Neural cell (in vitro differentiated cells): Measurements from ENCODE around the gene BRD3. TPM values are rescaled to one million over a fixed set of nuclear protein-coding genes. Genes with fewer than 3 reads are reported as not detected.

Experiments used
- H2AFZ ChIP-seq: fragments of 200-600, 300-800 bp; sonication (generic), shearing (Covaris generic); 2 replicates; pipeline ENCODE4 v1.6.0; 2014; ENCODE audit warnings: low read depth, mild to moderate bottlenecking, antibody characterized with exemption, low read length, moderate library complexity
- H3F3A ChIP-seq: fragments of 200-600 bp; shearing (Covaris generic); 2 replicates; pipeline ENCODE4 v1.6.1; 2016; ENCODE audit warnings: mild to moderate bottlenecking, moderate library complexity, mixed read lengths, antibody characterized with exemption, low read length; ENCODE audit not compliant: insufficient read depth, poor library complexity, severe bottlenecking
- H3K27ac ChIP-seq: fragments of 200-600, 300-800 bp; sonication (generic), shearing (Covaris generic); 2 replicates; pipeline ENCODE4 v1.5.1; 2014; ENCODE audit warnings: mild to moderate bottlenecking, low read length, moderate library complexity
- H3K27me3 ChIP-seq: fragments of 300-800, 200-600 bp; sonication (generic), shearing (Covaris generic); 2 replicates; pipeline ENCODE4 v1.6.0; 2014; ENCODE audit warnings: mild to moderate bottlenecking, low read depth, low read length, moderate library complexity; ENCODE audit not compliant: insufficient read depth
- H3K36me3 ChIP-seq: fragments of 300-800, 200-600 bp; sonication (generic), shearing (Covaris generic); 2 replicates; pipeline ENCODE4 v1.5.1; 2014; ENCODE audit warnings: mild to moderate bottlenecking, antibody characterized with exemption, low read length, moderate library complexity; ENCODE audit not compliant: insufficient read depth
- H3K4me2 ChIP-seq: fragments of 300-800, 200-600 bp; sonication (generic), shearing (Covaris generic); 2 replicates; pipeline ENCODE4 v1.6.0; 2014; ENCODE audit warnings: mild to moderate bottlenecking, low read length
- H3K4me3 ChIP-seq: fragments of 300-800, 200-600 bp; sonication (generic), shearing (Covaris generic); 2 replicates; pipeline ENCODE4 v1.5.1; 2014; ENCODE audit warnings: mild to moderate bottlenecking, low read length, moderate library complexity
- H3K79me2 ChIP-seq: fragments of 200-600 bp; shearing (Covaris generic); replicated peaks from 2 replicates; pipeline ENCODE4 v1.6.0; 2014; ENCODE audit warnings: mild to moderate bottlenecking, low read length, moderate library complexity; ENCODE audit not compliant: insufficient read depth
- H3K9ac ChIP-seq: fragments of 300-800, 200-600 bp; sonication (generic), shearing (Covaris generic); 2 replicates; pipeline ENCODE4 v1.6.1; 2016; ENCODE audit warnings: mild to moderate bottlenecking, low read length, mixed read lengths
- H3K9me2 ChIP-seq: fragments of 200-600 bp; shearing (Covaris generic); 2 replicates; pipeline ENCODE4 v1.6.1; 2016; ENCODE audit warnings: mild to moderate bottlenecking, low read length, mixed read lengths; ENCODE audit not compliant: insufficient read depth
- H3K9me3 ChIP-seq: fragments of 200-600, 300-800 bp; sonication (generic), shearing (Covaris generic); 2 replicates; pipeline ENCODE4 v1.6.1; 2016; ENCODE audit warnings: mild to moderate bottlenecking, mixed run types, low read length, moderate library complexity, mixed read lengths
- H4K20me1 ChIP-seq: fragments of 200-600 bp; shearing (Covaris generic); 2 replicates; pipeline ENCODE4 v1.6.1; 2016; ENCODE audit warnings: mild to moderate bottlenecking, mixed run types; ENCODE audit not compliant: insufficient read depth
- EP300 ChIP-seq: fragments of 450-650 bp; conservative IDR thresholded peaks from 2 replicates; pipeline ENCODE4 v1.6.1; 2014; ENCODE audit warnings: antibody characterized with exemption, mild to moderate bottlenecking, moderate library complexity; ENCODE audit not compliant: poor library complexity, severe bottlenecking
- EZH2 ChIP-seq: fragments of 200-600, 300-800 bp; shearing (Covaris generic), sonication (generic); IDR thresholded peaks from 2 replicates; pipeline ENCODE4 v1.6.1; 2014; ENCODE audit warnings: antibody characterized with exemption, low read length, borderline replicate concordance, mild to moderate bottlenecking; ENCODE audit not compliant: insufficient read depth, poor library complexity, severe bottlenecking
- MXI1 ChIP-seq: fragments of 450-650 bp; conservative IDR thresholded peaks from 2 replicates; pipeline ENCODE4 v1.6.1; 2014; ENCODE audit warnings: antibody characterized with exemption, mild to moderate bottlenecking; ENCODE audit not compliant: poor library complexity, severe bottlenecking
- POLR2AphosphoS5 ChIP-seq: IDR thresholded peaks from 2 replicates; pipeline ENCODE4 v1.6.1; 2012
- RAD21 ChIP-seq: fragments of 450-650 bp; conservative IDR thresholded peaks from 2 replicates; pipeline ENCODE4 v1.6.1; 2014; ENCODE audit warnings: antibody characterized with exemption, mild to moderate bottlenecking, moderate library complexity
- SMC3 ChIP-seq: fragments of 450-650 bp; conservative IDR thresholded peaks from 2 replicates; pipeline ENCODE4 v1.6.1; 2014; ENCODE audit warnings: antibody characterized with exemption, mild to moderate bottlenecking, moderate library complexity; ENCODE audit not compliant: poor library complexity
- TAF1 ChIP-seq: IDR thresholded peaks from 2 replicates; pipeline ENCODE4 v1.6.1; 2012; ENCODE audit warnings: low read depth
- polyA plus RNA-seq: library from polyadenylated mRNA; depleted of rRNA; stranded (reverse); fragments of >200 nt; gene quantifications from 2 replicates; pipeline ENCODE4 v1.2.3, GENCODE V29; 2014
- TF ChIP-seq, protein P1 (sequence below): fragments of 450-650 bp; IDR thresholded peaks from 2 replicates; pipeline ENCODE4 v1.5.1; 2014; ENCODE audit warnings: antibody characterized with exemption, mild to moderate bottlenecking, moderate library complexity; ENCODE audit not compliant: poor library complexity, severe bottlenecking
- TF ChIP-seq, protein P2 (sequence below): IDR thresholded peaks from 2 replicates; pipeline ENCODE4 v1.6.1; 2012; ENCODE audit warnings: borderline replicate concordance

Gene BRD3
- polyA plus RNA-seq, 1 donor from 2014 or later, result 17.6 TPM

DNA sequence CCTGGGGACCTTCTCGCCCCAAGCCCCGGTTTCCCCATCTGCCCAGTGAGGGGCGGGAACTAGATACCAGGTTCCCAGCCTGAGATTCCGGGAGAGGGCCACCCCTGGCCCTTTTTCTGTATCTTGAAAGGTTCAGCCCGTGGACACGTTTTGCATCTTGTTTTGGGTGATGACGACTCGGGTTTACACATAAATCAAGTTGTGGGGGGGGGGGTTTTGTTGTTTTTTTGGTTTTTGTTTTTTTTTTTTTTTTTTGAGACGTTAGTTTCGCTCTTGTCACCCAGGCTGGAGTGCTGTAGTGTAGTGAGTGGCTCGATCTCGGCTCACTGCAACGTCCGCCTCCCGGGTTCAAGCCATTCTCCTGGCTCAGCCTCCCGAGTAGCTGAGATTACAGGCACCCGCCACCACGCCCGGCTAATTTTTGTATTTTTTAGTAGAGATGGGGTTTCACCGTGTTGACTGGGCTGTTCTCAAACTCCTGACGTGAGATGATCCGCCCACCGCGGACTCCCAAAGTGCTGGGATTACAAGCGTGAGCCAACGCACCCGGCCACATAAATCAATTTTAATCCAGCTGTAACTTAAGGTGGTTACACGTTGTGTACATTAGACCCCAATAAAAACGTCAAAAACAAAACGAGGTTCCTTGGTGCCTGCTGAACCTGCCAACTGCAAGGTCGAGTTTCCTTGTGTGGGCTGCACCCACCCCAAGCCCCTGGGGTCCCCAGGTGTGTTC, 1.1 kb upstream of the BRD3 start:
- H3K79me2 ChIP-seq, result peaks cover 32% of the 10 kb centered on the region
- no peaks in the 10 kb centered on the region for H3F3A ChIP-seq
- H3K4me2 ChIP-seq, result peak overlapping the region; percentile 65
- no peaks in the 10 kb centered on the region for H3K27me3 ChIP-seq
- H3K36me3 ChIP-seq, result no peaks in the 10 kb centered on the region
- peak overlapping the region; percentile 69 for H3K4me3 ChIP-seq
- H3K9me3 ChIP-seq, result no peaks in the 10 kb centered on the region
- H3K9ac ChIP-seq, result peak overlapping the region; percentile 89
- peak overlapping the region; percentile 56 for H2AFZ ChIP-seq
- peak overlapping the region; percentile 34 for H3K27ac ChIP-seq
- no peaks in the 10 kb centered on the region for H3K9me2 ChIP-seq
- TF ChIP-seq MXI1, result no peak
- TF ChIP-seq TAF1, result no peak
- TF ChIP-seq RAD21, result no peak
- TF ChIP-seq, protein P1, sequence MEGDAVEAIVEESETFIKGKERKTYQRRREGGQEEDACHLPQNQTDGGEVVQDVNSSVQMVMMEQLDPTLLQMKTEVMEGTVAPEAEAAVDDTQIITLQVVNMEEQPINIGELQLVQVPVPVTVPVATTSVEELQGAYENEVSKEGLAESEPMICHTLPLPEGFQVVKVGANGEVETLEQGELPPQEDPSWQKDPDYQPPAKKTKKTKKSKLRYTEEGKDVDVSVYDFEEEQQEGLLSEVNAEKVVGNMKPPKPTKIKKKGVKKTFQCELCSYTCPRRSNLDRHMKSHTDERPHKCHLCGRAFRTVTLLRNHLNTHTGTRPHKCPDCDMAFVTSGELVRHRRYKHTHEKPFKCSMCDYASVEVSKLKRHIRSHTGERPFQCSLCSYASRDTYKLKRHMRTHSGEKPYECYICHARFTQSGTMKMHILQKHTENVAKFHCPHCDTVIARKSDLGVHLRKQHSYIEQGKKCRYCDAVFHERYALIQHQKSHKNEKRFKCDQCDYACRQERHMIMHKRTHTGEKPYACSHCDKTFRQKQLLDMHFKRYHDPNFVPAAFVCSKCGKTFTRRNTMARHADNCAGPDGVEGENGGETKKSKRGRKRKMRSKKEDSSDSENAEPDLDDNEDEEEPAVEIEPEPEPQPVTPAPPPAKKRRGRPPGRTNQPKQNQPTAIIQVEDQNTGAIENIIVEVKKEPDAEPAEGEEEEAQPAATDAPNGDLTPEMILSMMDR, result no peak
- no peak for TF ChIP-seq EP300
- no peak for TF ChIP-seq EZH2
- no peak for TF ChIP-seq POLR2AphosphoS5
- no peak for TF ChIP-seq SMC3
- TF ChIP-seq, protein P2, sequence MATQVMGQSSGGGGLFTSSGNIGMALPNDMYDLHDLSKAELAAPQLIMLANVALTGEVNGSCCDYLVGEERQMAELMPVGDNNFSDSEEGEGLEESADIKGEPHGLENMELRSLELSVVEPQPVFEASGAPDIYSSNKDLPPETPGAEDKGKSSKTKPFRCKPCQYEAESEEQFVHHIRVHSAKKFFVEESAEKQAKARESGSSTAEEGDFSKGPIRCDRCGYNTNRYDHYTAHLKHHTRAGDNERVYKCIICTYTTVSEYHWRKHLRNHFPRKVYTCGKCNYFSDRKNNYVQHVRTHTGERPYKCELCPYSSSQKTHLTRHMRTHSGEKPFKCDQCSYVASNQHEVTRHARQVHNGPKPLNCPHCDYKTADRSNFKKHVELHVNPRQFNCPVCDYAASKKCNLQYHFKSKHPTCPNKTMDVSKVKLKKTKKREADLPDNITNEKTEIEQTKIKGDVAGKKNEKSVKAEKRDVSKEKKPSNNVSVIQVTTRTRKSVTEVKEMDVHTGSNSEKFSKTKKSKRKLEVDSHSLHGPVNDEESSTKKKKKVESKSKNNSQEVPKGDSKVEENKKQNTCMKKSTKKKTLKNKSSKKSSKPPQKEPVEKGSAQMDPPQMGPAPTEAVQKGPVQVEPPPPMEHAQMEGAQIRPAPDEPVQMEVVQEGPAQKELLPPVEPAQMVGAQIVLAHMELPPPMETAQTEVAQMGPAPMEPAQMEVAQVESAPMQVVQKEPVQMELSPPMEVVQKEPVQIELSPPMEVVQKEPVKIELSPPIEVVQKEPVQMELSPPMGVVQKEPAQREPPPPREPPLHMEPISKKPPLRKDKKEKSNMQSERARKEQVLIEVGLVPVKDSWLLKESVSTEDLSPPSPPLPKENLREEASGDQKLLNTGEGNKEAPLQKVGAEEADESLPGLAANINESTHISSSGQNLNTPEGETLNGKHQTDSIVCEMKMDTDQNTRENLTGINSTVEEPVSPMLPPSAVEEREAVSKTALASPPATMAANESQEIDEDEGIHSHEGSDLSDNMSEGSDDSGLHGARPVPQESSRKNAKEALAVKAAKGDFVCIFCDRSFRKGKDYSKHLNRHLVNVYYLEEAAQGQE, result no peak
- peaks cover 14% of the 10 kb centered on the region for H4K20me1 ChIP-seq

GRCh38 chr9:134066913-134067851, 644 bp downstream of the BRD3 start:
- H3K9me3 ChIP-seq, result no peaks in the 10 kb centered on the region
- H3K36me3 ChIP-seq, result no peaks in the 10 kb centered on the region
- peak overlapping the region; percentile 80 for H3K27ac ChIP-seq
- H3K4me2 ChIP-seq, result peak overlapping the region; percentile 97
- H3K9me2 ChIP-seq, result no peaks in the 10 kb centered on the region
- peaks cover 31% of the 10 kb centered on the region for H4K20me1 ChIP-seq
- peak overlapping the region; percentile 92 for H3K4me3 ChIP-seq
- H2AFZ ChIP-seq, result no peak overlapping the region
- H3F3A ChIP-seq, result no peaks in the 10 kb centered on the region
- H3K79me2 ChIP-seq, result peaks cover 49% of the 10 kb centered on the region
- H3K27me3 ChIP-seq, result no peaks in the 10 kb centered on the region
- TF ChIP-seq POLR2AphosphoS5 (peak; percentile 17), TAF1 (no peak), MXI1 (peak; percentile 76), EP300 (no peak), EZH2 (no peak)
- TF ChIP-seq, protein P1, result no peak
- peak overlapping the region; percentile 87 for H3K9ac ChIP-seq
